22Rv1 (cell line): ENCODE data around the gene CACNG8.

Source experiments
- CTCF ChIP-seq: fragments of 450-650 bp; IDR thresholded peaks from 2 replicates; pipeline ENCODE4 v1.5.1; 2017; ENCODE audit warnings: mild to moderate bottlenecking
- ZFX ChIP-seq: fragments of 450-650 bp; IDR thresholded peaks from 2 replicates; pipeline ENCODE4 v1.6.1; 2017; ENCODE audit warnings: antibody characterized with exemption, borderline replicate concordance

- no peak for TF ChIP-seq CTCF
- no peak for TF ChIP-seq ZFX
Measured at GRCh38 chr19:53977991-53978731, 15.4 kb downstream of the CACNG8 start.
